NCI-H524 treated with DMSO at 0.1 percent for 48 hours (cell line): Measurements from ENCODE around the gene THBS2.
"Not testable (repeated sequence)": the region's sequence is repeated elsewhere in the genome, so short reads cannot be mapped to it uniquely, and the experiment has no call there.

Source experiments
- DNase-seq: peaks from one replicate; lab custom pipeline; 2025; lab: John Stamatoyannopoulos, UW

The THBS2 gene

DNA sequence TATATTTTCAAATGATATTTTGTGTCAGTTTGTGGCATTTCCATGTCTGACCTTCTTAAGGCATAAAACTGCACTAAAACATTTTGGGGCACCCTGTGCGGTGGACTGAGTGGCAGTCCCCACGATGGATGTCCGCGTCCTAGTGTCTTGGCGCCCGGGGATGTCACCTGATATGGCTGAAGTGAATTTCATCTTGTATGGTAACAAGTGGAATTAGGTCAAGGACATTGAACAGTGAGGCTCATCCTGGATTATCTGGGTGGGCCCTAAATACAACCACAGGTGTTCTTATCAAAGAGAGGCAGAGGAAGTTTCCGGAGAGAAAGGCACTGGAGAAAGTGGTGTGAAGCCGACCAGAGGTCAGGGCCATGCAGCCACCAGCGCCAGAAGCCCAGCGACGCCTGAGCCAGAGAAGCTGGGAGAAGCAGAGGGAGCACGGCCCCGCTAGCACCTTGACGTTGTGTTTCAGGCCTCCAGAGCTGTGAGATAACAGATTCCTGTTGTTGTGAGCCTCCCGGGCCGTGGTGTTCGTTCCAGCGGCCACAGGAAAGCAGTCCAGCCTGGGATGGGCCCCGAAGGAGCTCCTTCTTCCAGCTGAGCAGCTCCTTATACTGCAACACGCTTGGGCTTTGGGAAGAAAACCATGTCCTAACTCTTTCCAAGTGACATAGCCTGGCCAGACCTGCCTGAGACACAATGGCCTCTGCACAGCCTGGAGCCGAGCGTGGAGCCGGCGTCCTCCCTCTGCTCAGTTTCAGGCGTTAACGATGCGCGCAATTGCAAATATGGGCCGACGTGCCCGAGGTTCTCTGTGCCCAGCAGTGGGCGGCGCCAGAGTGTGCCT is 22.5 kb downstream of the THBS2 start:
- DNase-seq, result no peak

DNA sequence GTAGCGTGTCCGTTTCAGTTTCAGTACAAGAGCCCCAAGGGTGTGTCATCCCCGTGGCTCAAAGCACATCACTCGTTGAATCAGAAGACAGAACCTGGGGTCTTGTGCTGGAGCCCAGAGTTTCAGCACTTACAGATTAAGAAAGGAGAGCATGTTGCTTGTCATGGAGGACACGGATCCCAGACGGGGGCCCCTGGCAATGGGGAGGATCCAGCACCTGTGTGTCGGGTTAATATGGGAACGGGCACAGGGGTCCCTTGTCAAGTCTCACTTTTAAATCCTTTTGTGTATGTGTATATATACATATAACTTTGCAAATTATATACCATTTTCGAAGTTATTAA is 23.4 kb downstream of the THBS2 start:
- no peak for DNase-seq

DNA sequence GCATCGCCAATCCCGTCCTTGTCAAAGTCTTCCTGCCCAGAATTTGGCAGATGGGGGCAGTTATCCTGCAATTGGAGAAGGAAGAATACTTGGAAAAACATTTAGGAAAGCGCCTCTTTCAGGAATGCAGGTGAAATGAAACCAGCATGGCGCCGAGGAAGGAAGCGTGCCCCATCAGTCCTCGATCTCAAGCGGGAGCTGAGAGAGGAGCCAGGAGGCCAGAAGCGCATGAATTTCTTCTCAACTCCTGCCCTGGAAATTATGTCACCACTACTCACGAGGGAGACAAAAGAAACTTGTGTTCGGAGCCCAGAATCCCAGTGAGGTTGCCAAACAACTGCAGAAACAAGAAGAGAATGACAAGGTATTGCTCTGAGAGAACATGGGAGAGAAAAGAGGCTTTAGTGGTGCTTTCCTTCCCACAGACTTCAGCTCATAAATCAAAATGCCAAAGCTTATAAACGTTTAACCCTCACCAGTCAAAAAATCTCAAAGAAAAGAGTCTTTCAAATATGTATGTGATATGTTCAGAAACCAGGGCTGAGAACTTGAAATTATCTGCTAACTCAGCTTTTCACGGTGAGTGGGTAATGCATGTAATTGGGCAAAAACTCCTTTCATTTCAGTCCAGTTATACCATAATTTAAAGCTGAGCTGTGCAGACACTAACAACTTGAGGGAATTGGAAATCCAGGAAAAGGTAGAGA is 23.9 kb downstream of the THBS2 start:
- no peak for DNase-seq

DNA sequence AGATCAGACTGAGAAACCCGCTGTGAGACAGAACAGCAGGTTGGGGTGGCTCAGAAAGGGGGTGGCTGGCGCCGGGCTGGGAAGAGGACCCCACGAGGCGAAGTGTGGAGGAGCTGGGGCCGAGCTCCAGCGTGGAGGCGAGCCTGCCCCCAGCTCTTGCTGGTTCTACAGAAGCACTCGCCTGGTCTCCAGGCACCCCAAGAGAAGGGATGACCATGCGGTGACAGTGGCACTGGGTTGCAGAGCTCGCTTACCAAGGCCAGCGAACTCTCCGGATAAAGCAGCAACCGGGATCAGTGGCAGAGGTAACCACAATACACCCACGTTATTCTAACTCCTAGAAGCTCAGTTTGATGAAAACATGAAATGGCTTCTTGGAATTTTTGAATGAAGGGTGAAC is 26.5 kb downstream of the THBS2 start:
- DNase-seq, result no peak

DNA sequence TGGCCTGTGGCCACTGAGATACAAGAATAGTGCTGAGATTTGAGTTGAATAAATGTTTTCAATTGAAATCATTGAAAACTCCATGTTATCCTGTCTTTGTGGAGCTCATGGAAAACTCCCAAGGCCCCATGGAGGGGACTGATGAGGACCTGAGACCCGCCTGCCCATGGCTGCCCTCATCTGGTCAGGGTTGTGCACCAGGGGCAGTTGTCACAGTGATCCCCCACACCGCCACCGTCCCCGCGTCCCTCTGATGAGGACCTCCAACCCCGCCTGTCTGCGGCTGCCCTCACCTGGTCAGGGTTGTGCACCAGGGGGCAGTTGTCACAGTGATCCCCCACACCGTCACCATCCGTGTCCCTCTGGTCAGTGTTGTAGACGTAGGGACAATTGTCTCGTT is 27.8 kb downstream of the THBS2 start:
- no peak for DNase-seq

DNA sequence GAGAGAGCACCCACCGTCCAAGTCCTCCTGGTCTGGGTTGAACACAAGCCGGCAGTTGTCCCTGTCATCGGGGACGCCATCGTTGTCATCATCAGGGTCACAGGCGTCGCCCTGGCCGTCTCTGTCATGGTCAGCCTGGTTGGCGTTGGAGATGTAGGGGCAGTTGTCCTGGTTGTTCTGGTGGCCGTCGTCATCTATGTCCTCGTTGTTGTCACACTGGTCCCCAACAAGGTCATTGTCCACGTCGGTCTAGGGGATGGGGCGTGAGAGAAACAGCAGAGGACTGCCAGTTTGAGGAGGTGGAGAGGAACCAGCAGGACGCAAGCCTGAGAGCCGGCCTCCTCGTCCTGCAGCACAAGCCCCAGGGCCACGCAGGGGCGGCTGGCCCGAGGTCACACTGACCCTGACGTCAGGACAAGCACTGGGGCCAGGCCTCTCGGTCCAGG is 28.5 kb downstream of the THBS2 start:
- DNase-seq, result no peak

DNA sequence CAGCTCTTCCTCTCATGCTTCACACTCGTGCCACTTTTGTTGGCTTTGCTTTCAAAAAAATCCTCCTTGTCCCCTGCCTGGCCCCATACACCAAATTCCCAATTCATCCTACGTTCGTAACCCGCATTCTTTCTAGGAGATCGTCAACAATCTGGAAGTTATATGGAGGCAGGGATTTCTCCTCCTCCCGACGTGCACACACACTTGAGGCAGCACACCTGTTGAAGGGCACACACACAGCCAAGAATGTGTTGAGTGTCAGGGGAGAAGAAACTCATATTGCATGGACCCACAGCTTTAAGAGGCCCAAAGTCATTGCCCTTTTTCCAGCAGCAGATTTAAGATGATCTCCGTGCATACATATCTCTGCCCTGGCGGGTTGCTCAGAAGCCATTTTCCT is 28.9 kb downstream of the THBS2 start:
- DNase-seq, result no peak

DNA sequence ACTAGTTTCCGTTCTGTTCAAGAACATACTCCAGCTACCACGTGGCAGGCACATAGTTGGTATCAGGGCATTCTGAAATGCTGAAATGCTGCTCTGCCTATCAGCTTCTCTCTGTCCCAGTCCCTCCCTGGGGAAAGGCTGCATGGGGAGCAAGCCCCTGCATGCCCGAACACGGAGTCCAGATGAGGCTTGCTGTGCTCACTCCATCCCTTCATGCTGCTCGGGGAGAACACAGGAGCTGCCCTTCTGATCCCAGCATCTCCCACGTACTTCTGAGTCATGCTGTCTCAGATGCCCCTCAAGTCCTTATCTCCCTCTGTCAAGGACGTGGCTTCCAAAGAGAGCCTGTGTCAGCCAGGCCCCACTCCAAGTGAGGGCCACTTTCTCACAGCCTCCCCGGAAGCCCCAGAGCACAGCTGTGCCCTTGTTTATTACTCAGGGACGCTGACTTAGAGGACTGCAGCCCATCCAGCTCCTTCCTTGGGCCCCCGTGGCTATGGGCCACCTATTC is 29.4 kb downstream of the THBS2 start:
- DNase-seq, result no peak

DNA sequence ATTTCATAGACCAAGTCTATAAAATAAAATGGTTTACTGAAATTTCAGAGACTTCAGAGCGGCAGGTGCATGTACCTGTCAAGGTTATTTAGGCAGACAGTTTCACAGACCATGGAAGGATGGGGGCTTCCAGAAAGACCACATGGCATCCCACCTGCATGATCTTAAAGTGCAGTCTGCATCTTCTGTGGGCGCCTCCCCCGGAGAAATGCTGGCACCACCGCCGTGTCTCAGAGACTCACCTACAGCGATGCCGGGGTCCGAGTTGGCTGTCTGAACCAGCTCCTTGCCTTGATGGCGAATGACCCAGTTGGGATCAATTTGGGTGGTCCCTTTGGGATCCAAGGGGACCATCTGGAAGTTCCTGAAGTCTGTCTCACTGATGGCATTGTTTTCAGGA is 30.6 kb downstream of the THBS2 start:
- DNase-seq, result no peak

DNA sequence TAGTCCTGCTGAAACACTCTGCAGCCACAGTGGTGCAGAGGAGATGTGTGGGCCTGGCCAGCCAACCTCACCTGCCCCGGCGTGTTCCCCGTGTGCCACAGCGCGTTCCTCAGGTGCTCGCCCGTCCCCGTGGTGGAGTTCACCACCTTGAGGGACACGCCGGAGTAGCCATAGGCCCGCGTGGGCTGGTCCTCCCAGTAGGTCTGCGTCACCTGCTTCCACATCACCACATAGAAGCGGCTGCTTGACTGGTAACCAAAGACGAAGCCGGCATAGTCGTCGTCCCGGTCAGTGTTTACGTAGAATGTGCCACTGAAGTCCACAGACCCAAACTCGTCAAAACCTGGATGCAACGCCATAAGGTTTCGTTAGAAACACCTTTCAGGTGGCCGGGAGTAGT is 31.5 kb downstream of the THBS2 start:
- no peak for DNase-seq

DNA sequence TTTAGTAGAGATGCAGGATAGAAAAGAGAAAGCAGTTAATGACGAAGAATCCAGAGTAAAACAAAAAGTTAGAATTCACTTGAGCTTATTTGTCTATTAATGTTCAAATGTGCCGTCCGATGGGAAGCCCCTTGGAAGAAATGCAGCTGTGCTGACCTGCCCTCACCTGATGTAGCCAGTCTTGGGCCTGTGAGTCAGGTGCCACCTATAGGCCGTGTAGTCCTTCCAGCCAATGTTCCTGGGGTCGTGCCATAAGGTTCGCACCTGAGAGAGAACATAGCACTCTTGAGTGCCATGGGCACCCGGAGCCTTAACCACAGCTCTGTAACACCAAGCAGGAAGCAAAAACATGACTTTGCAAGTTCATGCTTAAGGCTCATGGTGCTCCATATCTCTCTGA is 32.4 kb downstream of the THBS2 start:
- DNase-seq, result no peak

DNA sequence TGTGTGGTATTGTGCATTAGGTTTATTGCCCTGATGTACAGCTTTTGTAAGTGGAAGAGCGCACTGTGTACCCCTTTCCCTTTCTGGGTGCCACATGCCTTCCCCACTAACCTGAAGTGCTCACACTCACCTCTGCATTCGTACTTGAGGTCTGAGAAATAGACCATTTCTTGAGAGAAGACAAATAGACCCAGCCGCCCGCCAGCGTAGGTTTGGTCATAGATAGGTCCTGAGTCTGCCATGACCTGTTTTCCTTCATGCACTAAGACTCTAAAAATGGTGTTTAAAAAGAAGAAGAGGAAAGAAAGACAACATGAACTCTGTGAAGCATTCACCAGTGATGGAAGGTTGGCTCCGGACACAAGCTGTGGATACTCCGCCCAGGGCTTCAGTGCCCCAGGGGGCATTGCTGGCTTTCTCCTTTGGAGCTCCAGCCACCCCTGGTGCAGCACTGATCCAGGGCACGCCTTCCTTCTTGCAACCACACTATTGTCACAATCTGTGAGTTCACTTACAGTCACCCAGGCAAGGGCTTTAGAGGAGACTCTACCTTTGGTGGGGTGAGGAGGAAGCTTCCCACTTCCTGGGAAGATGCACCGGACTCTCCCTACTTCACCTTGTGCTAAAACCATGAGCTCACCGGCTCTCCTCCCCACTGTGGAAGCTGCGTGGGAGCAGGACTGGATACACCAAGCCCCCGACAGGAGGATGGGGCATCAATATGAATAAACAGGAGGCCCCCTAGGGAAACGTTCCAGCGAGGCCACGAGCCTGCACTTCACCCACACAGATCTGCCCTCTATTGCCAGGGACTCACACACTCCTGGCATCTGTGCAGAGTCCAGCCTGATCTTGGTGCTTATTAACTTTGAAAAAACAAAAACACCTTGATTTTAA is 33.3 kb downstream of the THBS2 start:
- DNase-seq, result no peak

DNA sequence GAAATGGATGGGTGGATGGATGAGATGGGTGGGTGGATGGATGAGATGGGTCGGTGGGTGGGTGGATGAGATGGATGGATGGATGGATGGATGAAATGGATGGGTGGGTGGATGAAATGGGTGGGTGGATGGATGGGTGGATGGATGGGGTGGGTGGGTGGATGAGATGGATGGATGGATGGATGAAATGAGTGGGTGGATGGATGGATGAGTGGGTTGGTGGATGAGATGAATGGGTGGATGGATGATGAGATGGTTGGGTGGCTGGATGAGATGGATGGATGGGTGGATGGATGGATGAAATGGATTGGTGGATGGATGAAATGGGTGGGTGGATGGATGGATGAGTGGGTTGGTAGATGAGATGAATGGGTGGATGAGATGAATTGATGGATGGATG is 35.7 kb downstream of the THBS2 start:
- no peak for DNase-seq

DNA sequence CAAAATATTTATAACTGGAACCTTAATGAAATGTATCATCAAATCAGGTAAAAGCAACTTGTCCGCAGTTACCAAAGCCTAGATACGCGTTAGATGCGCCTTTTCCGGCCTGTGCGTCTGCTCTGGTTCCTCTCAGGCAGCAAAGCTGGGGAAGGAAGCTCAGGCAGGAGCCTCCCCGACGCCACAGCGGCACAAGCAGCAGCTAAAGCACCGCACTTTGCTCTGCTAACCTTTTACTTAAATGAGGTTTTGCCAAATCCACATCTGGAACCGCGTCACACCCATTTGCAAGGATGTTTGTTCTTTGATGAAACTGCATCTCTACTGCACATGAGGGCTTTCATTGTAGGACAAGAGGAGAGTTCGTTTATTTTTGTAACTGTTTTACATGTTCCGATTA is 36.8 kb downstream of the THBS2 start:
- DNase-seq, result no peak

DNA sequence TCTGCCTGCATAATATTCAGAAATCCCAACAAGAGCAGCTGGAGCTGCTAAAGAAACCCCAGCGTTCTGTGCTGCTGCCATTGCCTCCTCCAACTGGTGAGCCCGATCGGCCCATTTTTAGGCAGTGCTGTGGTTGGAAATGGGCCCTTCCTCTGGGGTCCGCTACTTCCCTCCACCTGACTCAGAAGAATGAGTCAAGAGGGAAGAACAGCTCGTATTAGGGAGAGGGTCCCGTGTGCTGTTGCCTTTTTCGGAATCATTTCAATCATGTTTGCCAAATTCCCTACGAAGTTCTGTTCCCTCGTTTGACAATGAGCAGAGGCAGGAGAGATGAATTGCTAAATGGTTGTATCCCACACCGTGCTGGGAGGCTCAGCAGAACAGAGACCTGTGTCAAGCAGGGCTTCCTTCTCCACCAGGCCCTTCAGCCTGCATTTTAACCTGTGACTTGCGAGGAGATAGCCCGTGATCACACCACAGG is 38.4 kb downstream of the THBS2 start:
- no peak for DNase-seq

DNA sequence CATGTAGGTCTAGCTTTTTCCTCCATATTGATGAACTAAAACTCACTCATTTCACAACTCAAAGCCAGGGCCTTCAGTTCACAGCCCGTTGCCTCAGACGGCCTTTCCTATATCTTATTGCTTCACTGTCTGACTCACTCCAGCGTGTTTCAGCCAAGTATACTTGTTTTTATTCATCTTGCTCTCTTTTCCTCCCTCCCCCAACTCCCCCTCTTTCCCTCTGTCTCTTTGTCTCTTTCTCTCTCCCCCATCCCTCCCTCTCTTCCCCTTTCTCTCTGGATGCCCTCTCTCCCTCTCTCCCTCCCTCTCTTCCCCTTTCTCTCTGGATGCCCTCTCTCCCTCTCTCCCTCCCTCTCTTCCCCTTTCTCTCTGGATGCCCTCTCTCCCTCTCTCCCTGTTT is 38.9 kb downstream of the THBS2 start:
- not testable (repeated sequence) for DNase-seq

DNA sequence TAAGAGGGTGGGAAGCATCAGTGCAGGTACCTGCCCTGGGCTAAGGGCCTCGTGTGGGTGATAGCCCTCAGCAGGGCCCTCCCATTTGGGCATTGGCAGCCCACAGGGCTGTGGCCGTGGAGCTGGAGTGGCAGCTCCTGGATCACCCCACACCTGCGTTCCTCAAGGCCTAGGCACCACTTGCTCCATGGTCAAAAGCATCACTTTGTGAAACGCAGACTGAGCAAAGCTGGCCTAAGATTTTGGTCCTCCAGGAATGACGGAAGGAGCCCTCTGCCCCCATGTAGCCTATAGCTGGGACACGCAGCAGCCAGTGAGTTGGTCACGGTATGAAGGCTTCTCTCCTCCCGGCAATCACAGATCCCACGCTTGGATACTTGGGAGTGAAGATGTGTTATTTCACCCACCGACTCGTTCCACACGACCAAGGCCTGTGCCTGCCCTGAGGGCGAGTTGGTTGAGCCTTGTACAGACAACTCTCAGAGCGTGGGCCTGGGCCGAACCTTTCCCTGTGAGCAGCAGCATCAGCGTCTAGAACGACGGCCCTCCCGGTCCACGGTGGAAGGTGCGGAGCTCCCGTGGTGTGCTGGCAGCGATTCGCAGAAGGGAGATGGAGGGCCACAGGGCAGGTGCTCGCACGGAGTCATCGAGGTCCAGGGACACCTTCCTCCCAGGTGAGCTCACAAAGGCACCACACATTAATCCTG is 39.7 kb downstream of the THBS2 start:
- DNase-seq, result no peak

DNA sequence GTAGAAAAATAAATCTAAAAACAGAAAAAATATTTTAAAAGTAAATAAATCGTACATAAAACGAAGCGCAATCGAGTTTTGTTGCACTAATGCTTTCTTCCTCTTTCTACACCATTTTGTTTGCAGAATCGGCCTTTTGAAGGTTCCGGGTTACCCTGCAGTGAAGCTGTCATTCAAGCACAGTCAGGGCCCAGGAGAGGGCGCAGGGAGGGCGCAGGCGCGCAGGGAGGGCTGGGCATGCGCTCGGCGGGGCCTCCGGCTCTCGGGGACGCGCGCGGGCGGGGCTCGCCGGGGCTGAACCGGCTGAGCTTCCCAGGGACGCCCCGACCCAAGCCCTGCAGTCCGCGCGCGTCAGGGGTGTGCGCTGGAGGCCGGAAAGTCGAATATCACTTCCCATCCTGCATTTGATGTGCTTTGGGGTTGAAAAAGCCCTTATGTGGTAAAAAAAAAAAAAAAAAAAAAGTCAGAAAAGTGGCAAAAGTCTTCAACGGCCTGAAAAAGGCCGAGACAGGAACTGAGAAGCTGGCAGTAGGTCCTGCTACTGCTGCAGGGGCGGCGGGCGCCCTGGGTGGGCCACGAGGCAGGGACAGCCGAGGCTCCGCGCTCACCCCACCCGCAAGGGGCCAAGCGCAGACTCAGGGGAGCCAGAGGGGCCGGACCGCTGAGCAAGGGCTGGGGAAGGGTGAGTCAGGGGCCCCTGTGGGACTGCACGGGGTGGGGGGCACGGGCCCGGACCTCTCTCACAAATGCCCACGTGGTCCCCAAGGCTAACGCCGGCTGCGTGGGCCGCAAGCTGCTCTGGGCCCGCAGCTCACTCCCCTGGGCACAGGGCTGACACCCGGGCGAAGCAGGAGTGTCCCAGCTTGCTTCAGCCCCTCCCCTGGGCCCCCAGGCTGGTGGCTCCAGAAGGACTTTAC is 40.5 kb downstream of the THBS2 start:
- peak; percentile 53 for DNase-seq

DNA sequence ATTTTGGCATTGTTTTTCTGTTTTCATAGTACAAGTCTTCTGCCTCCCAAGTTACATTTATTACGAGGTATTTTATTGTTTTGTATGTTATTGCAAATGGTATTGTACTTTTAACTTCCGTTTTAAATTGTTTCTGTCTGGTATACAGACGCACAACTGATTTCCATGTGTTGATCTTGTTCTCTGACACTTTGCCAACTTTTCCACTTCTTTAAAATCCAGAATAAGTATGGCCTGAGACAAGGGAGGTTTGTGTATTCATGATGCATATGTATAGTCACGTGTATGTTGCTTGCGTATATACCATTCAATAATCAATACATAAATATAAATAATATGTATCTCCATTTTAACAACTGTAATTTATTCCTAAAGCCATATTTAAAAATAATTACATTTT is 41.2 kb downstream of the THBS2 start:
- no peak for DNase-seq

DNA sequence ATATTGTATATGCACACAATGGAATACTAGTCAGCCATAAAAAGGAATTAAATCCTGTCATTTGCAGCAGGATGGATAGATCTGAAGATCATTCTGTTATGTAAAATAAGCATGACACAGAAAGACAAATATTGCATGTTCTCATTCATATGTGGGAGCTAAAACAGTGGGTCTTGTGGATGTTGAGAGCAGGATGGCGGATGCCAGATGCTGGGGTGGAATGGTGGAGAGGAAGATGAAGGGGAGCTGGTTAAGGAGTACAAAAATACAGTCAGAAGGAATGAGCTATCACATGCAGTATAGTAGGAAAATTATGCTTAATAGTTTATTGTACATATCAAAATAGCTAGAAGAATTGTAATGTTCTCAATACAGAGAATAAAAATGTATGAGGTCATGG is 41.8 kb downstream of the THBS2 start:
- DNase-seq, result no peak

DNA sequence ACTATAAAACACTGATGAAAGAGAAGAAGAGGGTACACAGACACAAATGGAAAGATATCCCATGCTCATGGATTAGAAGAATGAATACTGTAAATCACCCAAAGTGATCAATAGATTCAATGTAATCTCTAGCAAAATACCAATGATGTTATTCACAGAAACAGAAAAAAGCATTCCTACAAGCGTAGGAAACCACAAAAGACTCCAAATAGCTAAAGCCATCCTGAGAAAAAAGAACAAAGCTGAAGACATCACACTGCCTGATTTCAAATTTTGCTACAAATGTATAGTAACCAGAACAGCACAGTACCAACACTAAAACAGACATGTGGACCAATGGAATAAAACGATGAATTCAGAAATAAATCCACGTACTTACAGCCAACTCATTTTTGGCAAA is 43.0 kb downstream of the THBS2 start:
- no peak for DNase-seq
